Measurements from ENCODE around the gene ZNF333.
"Not testable (repeated sequence)": the region's sequence is repeated elsewhere in the genome, so short reads cannot be mapped to it uniquely, and the experiment has no call there.

ZNF333 gene

DNA sequence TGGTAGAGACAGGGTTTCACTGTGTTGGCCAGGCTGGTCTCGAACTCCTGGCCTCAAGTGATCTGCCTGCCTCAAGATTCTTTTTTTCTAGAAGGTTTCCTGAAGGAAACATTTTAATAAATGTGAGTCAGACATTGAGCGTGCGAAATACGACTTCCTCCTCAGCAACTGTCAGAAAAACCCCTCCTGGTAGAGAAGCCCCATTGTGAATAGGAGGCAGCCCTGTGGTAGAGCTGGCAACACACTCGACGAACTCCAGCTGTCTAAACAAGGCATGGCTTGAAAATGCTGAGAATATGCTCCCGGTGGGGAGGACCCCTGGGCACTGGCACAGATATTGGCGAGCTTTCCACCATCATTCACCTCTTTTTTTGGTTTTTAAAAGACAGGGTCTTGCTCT is 9.8 kb downstream of the ZNF333 start:
- DNase-seq (ENCODE audit: low read depth), result no peak

DNA sequence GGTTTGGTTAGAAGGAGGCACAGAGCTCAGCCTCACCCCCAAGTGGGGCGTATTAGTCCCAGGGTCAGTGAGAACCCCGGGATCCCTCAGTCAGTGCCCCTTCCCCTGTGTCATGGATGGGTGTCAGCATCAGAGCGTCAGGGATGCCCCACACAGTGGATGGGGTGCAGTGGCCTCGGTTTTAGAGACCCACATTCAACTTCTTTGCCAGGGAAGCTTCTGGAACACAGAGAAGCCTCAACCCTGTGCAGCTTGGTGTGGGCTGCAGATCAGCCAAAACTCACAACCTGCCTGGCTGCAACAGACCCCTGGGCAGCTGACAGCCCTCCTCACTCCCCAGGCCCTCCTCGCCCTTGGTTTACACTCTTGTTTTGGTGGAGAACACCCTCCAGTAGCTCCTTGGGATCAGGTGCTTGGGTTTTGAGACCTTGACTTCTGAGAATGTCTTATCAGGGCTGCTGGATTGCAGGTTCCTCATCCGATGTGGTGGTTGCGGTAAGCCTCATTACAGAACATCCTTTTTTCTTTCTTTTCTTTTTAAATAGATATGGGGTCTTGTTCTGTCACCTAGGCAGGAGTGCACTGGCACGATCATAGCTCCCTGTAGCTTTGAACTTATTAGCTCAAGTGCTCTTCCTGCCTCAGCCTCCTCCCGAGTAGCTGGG is 11.0 kb downstream of the ZNF333 start:
- no peak for DNase-seq (ENCODE audit: low read depth)

GRCh38 chr19:14703833-14704232 is 14.0 kb downstream of the ZNF333 start:
- no peak for DNase-seq (ENCODE audit: low read depth)

DNA sequence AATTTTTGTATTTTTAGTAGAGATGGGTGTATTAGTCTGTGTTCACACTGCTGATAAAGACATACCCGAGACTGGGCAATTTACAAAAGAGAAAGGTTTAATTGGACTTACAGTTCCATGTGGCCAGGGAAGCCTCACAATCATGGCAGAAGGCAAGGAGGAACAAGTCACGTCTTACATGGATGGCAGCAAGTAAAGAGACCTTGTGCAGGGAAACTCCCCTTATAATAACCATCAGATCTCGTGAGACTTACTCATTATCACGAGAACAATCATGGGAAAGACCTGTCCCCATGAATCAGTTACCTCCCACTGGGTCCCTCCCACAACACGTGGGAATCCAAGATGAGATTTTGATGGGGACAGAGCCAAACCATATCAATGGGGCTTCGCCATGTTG is 14.6 kb downstream of the ZNF333 start:
- no peak for DNase-seq (ENCODE audit: low read depth)

DNA sequence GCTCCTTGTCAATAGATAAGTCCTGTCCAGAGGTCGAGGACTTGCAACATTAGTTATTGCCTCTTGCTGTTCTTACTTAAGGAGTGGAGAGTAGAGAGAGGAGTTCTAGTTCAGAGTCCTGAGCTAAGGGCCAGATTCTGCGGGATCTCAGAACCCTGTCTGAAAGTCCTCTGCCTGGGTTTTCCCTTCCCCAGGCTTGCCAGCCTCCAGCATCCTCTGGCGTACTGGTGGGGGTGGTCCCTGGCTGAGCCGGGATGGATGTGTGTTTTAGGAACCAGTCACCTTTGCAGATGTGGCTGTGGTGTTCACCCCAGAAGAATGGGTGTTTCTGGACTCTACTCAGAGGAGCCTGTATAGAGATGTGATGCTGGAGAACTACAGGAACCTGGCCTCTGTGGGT is 26.0 kb downstream of the ZNF333 start:
- DNase-seq (ENCODE audit: low read depth), result no peak

- no peak for DNase-seq (ENCODE audit: low read depth)
Observed at GRCh38 chr19:14718522-14719116, 28.8 kb downstream of the ZNF333 start.

- DNase-seq (ENCODE audit: low read depth), result no peak
Observed at GRCh38 chr19:14719162-14719561, 29.3 kb downstream of the ZNF333 start.

DNA sequence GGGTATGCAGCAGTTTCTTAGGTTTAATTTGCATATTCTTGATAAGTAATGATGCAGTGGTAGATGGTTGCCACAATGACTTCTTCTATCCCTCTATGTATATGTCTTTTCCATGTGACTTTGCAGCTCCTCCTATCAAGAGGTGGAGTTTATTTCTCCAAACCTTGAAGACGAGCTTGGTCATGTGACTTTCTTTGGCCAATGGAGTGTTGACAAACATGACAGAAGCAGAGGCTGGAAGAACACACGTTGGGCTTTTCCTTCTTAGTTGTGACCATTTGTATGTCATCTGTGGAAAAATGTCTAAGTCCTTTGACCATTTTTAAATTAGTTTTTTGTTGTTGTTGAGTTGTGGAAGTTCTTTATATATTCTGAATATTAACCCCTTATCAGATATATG is 32.3 kb downstream of the ZNF333 start:
- DNase-seq (ENCODE audit: low read depth), result no peak

DNA sequence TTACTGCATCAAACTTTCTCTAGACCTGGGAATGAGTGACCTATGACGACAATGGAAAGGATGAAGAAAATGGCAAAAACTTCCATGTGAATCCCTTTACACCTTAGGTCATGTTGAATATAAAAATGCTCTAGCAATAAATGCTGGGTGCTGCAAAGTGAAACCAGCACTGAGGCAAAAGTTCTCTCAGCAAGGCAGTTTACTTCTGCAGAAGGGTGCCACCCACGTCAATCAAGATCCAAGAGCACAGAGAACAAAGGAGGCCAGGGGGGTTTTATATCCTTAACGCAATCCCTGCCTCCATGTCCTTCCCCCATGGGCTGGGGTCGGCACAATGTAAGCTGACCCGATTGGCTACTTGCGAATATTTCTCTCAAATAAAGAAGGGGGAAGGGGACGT is 38.7 kb downstream of the ZNF333 start:
- no peak for DNase-seq (ENCODE audit: low read depth)

DNA sequence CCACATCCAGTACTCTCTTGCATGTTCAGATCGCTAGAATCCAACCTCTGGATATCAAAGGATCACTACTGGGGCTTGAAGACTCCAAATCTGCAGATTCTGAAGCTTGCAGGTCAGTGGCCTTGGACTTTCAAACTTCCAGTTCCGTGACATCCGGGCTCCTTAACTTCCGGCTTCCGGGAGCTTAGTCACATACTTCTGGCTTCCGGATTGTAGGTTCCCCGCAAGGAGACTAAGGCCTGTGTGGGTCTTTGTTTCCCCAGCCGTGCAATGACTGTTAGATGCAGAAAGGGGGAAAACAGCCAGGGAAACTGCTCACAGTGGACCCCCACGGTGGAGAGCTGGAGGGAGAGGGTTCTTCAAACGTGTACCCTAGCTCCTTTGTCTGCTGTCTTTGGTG is 41.4 kb downstream of the ZNF333 start:
- DNase-seq (ENCODE audit: low read depth), result no peak

GRCh38 chr19:14732510-14732909 is 42.7 kb downstream of the ZNF333 start:
- DNase-seq (ENCODE audit: low read depth), result no peak

GRCh38 chr19:14733574-14733973 is 43.7 kb downstream of the ZNF333 start:
- no peak for DNase-seq (ENCODE audit: low read depth)

DNA sequence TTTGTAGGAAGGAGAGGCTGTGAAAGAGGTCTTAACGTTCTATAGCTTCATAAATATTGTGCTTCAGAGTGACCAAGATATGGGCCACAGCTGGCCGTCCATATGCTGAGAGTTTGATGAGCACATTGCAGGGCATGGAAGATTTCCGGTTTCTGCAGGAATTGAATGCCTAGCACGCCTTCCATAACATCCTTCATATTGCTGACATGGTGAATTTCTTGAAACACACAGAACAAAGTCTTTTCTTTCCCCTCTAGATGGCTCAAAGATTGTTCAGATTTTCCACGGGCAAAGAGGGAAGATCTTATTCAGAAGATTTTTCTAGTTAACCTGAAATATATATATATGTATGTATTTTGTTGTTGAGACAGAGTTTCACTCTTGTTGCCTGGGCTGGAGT is 46.1 kb downstream of the ZNF333 start:
- no peak for DNase-seq (ENCODE audit: low read depth)

GRCh38 chr19:14746886-14747285 is 57.0 kb downstream of the ZNF333 start:
- no peak for DNase-seq (ENCODE audit: low read depth)

DNA sequence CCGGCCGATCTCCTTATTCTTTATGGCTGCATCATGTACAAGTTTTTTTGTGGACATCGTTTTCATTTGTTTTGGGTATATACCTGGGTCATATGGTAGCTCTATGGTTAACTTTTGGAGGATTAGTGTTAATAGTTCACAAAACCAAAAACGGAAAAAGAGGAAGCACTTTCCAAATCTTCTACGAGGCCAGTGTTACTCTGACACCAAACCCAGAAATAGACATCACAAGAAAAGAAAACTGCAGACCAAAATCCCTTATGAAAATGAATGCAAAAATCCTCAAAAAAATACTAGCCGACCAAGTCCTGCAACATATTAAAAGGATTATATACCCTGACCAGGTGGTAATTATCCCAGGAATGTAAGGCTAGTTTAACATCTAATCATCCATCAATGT is 58.8 kb downstream of the ZNF333 start:
- DNase-seq (ENCODE audit: low read depth), result no peak

DNA sequence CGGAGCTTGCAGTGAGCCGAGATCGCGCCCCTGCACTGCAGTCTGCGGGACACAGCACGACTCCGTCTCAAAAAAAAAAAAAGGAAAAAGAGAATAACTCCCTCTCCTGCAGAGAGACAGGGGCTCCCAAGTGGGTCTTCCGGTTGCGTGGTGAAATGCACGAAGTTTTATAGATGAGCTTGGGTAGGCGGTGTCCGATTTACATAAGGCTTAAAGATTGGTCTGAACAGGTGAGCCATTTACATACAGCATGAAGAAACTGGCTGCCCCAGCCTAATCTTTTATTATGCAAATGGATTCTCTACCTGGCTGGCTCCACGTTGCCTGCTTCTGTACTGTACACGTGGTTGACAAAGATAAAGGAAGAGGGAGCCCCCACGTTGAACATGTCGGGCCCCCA is 69.0 kb downstream of the ZNF333 start:
- DNase-seq (ENCODE audit: low read depth), result no peak

GRCh38 chr19:14761607-14762006 is 71.8 kb downstream of the ZNF333 start:
- no peak for DNase-seq (ENCODE audit: low read depth)

GRCh38 chr19:14762111-14762510 is 72.3 kb downstream of the ZNF333 start:
- no peak for DNase-seq (ENCODE audit: low read depth)

- no peak for DNase-seq (ENCODE audit: low read depth)
Observed at GRCh38 chr19:14763497-14764145, 73.8 kb downstream of the ZNF333 start.

GRCh38 chr19:14764401-14764800 is 74.6 kb downstream of the ZNF333 start:
- no peak for DNase-seq (ENCODE audit: low read depth)

GRCh38 chr19:14765403-14765802 is 75.6 kb downstream of the ZNF333 start:
- DNase-seq (ENCODE audit: low read depth), result not testable (repeated sequence)

- not testable (repeated sequence) for DNase-seq (ENCODE audit: low read depth)
Observed at GRCh38 chr19:14765841-14766240, 76.0 kb downstream of the ZNF333 start.

DNA sequence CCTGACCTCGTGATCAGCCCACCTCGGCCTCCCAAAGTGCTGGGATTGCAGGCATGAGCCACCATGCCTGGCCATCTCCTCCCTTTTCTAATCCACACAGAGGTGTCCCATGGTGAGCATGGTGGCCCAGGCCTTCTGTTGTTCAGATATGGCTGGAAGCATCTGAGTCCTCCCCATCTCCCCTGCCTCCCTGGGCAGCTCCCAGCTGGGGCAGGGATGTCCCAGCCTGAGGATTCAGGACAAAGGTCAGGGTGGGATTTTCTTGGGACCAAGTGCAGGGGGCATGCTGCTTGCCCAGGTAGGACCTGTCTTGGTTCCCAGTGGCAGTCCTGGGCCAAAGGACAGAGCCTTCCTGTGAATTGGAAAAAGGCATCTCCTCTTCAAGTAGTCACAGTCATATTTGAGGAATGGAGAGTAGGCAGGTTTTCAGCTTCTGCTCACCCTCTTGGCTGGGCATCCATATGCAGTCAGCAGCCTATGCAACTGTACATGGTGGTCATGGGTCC is 77.7 kb downstream of the ZNF333 start:
- no peak for DNase-seq (ENCODE audit: low read depth)

DNA sequence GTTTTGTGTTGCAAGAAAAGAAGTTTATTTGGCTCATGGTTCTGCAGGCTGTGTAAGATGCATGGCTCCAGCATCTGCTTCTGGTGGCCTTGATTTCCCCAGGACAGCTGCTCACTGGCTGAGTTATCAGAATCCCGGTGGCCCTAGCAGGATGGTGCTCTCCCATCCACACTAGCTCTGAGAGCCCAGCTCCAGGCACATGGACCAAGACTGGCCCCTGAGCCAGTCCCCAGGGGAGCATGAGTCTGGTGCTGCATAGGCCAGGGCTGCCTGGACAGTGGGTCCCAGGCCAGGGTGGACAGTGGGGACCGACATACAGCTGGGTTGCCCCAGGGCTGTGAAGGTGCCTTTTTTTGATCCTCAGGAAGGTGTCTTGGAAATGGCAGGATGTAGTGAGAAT is 78.2 kb downstream of the ZNF333 start:
- DNase-seq (ENCODE audit: low read depth), result no peak

Data from stimulated activated CD8-positive, alpha-beta memory T cell treated with anti-CD3 and anti-CD28 coated beads, Interleukin-4, amount 100 ng/mL, for 24 hours (primary cell).